HEK293T (cell line): ENCODE results near the gene GCC2.

Experiments
- ARNT ChIP-seq: fragments of 450-650 bp; IDR thresholded peaks from 2 replicates; pipeline ENCODE4 v1.6.1; 2017; ENCODE audit warnings: mild to moderate bottlenecking
- BHLHE40 ChIP-seq: fragments of 450-650 bp; IDR thresholded peaks from 2 replicates; pipeline ENCODE4 v1.6.1; 2016; ENCODE audit warnings: mild to moderate bottlenecking, moderate library complexity, borderline replicate concordance
- CTBP1 ChIP-seq: fragments of 450-650 bp; IDR thresholded peaks from 2 replicates; pipeline ENCODE4 v1.6.1; 2016; ENCODE audit warnings: borderline replicate concordance
- ELF4 ChIP-seq: fragments of 450-650 bp; IDR thresholded peaks from 2 replicates; pipeline ENCODE4 v1.6.1; 2017; ENCODE audit warnings: antibody characterized with exemption
- FOXK2 ChIP-seq: fragments of 450-650 bp; IDR thresholded peaks from 2 replicates; pipeline ENCODE4 v1.6.1; 2016; ENCODE audit warnings: mild to moderate bottlenecking
- LEF1 ChIP-seq: fragments of 450-650 bp; IDR thresholded peaks from 2 replicates; pipeline ENCODE4 v1.6.1; 2017; ENCODE audit warnings: mild to moderate bottlenecking, borderline replicate concordance
- NFRKB ChIP-seq: fragments of 450-650 bp; IDR thresholded peaks from 2 replicates; pipeline ENCODE4 v1.6.1; 2016; ENCODE audit warnings: mild to moderate bottlenecking, moderate library complexity
- SP1 ChIP-seq: fragments of 450-650 bp; IDR thresholded peaks from 2 replicates; pipeline ENCODE4 v1.6.1; 2017
- SUZ12 ChIP-seq: fragments of 450-650 bp; IDR thresholded peaks from 2 replicates; pipeline ENCODE4 v1.6.1; 2016; ENCODE audit warnings: mild to moderate bottlenecking
- ZNF384 ChIP-seq: fragments of 450-650 bp; IDR thresholded peaks from 2 replicates; pipeline ENCODE4 v1.6.1; 2016
- TF ChIP-seq, protein P1 (sequence below): fragments of 450-650 bp; IDR thresholded peaks from 2 replicates; pipeline ENCODE4 v1.6.1; 2016

DNA sequence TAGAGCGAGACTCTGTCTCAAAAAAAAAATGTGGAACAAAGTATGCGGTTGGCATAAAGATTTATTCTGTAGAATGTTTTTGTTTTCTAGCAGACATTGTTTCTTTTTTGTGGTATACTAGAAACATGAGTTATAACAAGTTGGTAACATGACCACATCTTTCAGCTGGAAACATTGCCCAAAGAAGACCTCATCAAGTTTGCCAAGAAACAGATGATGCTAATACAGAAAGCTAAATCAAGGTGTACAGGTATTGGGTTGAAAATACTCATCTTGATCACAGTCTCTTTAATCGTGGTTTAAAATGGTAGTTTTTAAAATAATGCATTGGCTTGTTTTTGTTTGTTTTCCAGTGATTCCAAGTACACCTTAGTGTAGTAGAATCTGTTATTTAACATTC, 1.9 kb downstream of the GCC2 start:
- TF ChIP-seq, protein P1, sequence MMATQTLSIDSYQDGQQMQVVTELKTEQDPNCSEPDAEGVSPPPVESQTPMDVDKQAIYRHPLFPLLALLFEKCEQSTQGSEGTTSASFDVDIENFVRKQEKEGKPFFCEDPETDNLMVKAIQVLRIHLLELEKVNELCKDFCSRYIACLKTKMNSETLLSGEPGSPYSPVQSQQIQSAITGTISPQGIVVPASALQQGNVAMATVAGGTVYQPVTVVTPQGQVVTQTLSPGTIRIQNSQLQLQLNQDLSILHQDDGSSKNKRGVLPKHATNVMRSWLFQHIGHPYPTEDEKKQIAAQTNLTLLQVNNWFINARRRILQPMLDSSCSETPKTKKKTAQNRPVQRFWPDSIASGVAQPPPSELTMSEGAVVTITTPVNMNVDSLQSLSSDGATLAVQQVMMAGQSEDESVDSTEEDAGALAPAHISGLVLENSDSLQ = no peak
- TF ChIP-seq LEF1 (no peak), SUZ12 (no peak), CTBP1 (no peak), NFRKB (no peak), ARNT (no peak), BHLHE40 (no peak), ELF4 (no peak), SP1 (no peak), ZNF384 (no peak), FOXK2 (no peak)
